Dedifferentiated amniotic fluid mesenchymal stem cell (primary cell): ENCODE measurements around the gene TMX2.
A peak's percentile ranks its signal among the peaks of the same experiment; 100 is the strongest.
"Not testable (repeated sequence)": the region's sequence is repeated elsewhere in the genome, so short reads cannot be mapped to it uniquely, and the experiment has no call there.

Experiments used
- DNase-seq: peaks from one replicate; pipeline ENCODE4 v3.0.0-alpha.2; 2016; ENCODE audit errors: extremely low spot score

Gene TMX2

DNA sequence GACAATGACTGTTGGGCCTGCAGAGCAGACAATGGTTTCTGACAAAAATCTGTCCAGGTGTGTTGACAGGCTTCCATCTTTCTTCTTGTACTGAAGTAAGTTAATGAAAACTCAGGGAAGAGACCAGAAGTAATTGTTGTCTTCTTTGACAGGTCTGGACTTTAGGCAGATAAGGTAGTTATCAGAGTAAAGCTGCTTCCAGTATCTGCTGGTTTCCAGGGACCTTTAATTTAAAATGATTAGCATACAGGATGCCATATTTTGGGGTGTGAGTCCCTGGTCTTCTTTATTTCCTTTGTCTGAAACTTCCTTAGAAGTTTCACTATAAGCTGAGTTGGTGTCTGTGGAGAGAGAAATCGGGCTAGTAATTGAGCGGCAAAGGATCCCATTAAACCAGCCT is 1.4 kb downstream of the TMX2 start:
- no peak for DNase-seq

GRCh38 chr11:57716726-57717125 is 4.3 kb downstream of the TMX2 start:
- not testable (repeated sequence) for DNase-seq

- DNase-seq: no peak
Measured at GRCh38 chr11:57727185-57727584, 14.8 kb downstream of the TMX2 start.

- no peak for DNase-seq
Measured at GRCh38 chr11:57728829-57729228, 16.4 kb downstream of the TMX2 start.

- DNase-seq: no peak
Measured at GRCh38 chr11:57729479-57729878, 17.1 kb downstream of the TMX2 start.

DNA sequence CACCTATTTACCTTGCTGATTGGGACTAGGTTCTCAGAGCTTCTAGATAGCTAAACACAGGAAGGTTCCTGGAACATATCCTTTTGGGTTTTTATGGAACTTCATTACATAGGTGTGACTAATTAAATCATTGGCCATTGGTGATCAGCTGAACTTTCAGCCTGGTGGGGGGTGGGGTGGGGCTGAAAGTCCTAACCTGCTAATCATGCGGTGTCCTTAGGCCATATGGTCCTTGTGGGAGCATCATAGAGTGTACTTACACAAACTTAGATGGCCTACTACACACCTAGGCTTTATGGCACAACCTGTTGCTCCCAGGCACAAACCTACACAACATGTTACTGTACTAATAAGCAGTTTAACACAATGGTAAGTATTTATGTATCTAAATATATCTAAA is 20.3 kb downstream of the TMX2 start:
- no peak for DNase-seq

DNA sequence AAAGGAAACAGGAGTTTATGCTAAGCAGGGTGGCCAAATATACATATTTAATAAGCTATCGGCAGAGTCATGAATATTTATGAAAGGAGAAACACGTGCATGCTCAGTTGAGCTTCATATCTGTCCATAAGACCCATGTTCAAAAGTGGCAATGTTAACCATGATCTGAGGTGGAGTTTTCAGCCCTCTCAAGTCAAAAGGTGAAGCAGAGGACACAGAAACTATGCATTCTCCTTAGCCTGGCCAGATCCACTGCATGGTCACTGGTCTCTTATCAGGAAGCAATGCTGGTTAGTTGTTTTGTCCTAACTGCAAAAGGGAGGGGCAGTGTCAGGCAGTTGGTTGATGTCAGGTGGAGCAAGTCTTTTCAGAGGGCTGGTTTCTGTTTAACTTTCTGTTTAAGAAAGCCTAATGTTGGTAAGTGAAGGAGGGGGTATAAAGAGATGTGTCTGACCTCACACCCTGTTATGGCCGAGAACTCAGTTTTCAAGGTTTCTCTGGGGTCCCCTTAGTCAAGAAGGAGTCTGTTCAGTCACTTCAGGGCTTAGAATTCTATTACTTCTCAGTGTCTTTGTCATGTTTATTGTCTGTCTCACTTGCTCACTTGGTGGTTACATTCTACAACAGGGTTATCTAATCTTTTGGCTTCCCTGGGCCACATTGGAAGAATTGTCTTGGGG is 23.4 kb downstream of the TMX2 start:
- DNase-seq: no peak

DNA sequence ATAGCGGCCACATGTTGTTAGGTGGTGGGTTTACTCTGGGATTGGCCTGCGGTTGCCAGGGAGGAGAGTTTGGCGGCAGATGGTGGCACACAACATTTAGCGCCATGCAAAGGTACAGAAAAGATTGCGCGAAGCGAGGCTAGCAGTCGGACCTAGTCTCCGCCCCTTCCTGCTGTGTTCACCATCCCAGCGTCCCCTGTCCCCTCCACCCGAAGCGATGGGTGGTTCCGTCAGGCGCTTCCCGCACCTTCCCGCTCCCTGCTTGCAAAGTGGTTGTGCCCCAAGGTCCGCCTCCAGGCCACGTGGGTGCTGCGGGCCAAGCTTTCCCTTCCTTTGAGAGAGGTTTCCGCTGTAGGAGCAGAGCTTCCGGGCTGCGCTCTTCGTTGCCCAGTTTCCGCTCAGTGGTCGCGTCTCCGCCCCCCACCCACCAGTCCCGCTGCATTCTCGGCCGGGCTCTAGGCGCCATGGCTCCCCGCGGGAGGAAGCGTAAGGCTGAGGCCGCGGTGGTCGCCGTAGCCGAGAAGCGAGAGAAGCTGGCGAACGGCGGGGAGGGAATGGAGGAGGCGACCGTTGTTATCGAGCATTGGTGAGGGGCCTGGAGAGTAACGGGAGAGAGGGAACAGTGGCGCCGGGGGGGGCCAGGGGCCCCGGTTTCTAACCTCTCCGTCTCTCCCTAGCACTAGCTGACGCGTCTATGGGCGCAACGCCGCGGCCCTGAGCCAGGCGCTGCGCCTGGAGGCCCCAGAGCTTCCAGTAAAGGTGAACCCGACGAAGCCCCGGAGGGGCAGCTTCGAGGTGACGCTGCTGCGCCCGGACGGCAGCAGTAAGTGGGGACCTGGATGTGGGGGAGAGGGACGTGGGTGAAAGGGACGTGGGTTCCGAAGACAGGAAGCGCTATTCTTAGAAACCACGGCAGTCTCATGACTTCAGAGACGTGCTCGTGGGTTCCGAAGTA is 29.0 kb downstream of the TMX2 start, which contains the start of gene SELENOH:
Gene SELENOH (plus strand): TSS at position 360 of the 955 bp plus-strand sequence. CDS start 105 bp downstream, at position 465.
- peak; percentile 95 for DNase-seq

- no peak for DNase-seq
Measured at GRCh38 chr11:57742087-57742452, 29.7 kb downstream of the TMX2 start.

GRCh38 chr11:57744357-57744756 is 32.0 kb downstream of the TMX2 start:
- DNase-seq: no peak

DNA sequence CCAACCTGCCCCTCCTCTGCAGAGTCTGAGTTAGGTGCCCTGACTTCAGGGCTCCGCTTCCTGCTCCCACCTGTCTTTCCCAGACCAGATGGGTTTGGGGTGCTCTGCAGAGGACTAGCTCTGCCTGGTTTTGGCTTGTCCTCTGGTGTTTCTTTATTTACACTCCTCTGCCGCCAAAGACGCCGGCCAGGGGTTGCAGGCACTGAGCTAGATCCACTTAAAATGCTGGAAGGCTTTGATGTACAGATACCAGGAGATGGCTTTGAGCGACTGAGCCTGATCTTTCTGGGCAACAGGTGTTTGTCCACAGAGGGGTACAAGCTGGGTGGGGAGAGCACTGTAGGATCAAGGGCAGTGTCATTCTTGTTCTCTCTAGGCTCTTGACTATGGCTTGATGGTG is 32.8 kb downstream of the TMX2 start:
- no peak for DNase-seq

DNA sequence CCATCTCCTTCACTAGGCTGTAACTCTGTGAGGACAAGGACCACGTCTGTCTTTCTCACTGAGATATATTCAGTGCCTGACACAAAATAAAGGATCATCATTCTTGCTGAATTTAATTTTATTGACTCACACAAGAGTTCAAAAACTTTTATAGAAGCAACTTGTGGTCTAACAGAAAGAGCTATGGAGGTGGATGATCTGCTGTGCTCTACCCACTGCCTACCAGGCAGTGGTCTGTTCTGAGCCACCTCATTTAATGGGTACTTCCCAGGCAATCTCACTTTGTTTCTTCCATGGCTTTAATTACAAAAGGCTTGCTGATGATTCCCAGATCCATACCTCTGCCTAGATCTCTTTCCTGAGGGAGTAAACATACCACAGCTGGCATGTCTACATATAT is 34.5 kb downstream of the TMX2 start:
- no peak for DNase-seq

DNA sequence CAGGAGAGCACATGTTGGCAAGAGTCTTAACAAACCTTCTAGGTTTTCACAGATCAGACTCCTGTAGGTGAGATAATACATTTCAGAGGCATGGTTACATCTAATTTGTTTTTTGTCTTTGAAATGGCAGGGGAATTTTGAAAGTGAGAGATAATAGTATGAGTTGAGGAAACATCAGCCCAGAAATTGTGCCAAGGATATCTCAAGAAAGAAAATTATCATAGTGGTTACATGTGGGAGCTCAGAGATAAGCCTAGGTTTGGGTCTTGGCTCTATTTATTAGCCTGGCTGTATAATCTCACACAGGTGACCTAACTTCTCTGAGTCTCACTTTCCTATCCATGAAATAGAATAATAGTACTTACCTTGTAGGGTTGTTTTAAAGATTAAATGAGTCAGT is 38.8 kb downstream of the TMX2 start:
- DNase-seq: no peak

DNA sequence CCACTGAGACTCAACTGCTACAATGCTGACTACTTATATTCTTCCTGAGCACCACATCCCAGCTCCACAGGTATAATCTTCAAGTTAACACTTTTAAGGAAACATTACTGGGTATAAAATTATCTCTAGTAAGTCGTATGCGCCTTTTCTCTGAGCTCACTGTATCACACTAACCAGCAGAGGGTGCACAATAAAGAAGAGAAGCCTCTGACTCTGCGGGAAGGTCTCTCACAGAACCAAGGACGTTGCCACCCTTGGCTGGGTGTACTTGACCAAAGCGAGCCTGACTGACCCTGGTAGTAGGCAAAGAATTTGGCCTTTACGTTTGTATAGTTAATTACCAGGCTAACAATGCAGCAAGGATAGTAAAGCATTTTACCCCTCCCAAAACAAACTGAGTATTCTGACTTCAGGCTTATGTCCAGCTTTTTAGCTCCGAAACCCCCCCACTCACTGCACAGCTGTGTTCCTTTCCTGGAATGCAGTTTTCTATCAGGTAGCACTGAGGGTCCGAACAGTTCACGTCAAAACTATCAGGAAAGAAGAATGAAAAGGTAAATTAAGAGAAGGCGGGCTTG is 39.4 kb downstream of the TMX2 start, which contains the start of gene BTBD18:
Gene BTBD18 (minus strand): TSS at position 144 of the 578 bp plus-strand sequence. CDS start 631 bp downstream, outside the sequence.
- peak; percentile 44 for DNase-seq

DNA sequence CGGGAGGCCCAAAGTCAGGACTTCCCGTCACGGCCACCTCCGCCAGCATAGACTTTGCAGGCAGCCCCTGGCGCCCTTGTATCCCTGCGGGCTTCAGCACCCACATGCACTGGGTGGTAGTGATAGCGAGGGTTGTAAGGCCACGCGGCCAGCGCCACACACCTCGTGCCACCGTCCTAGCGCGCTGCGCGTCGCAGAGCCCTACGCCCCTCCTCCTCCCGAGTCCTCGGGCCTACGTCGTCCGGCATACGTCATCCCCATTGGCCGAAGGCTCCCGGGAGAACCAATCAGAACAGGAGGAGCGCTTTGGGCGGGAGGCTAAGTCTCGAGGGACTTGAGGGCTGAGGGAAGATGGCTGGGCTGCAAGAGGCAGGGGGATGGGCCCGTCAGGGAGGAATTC is 40.6 kb downstream of the TMX2 start:
- no peak for DNase-seq

DNA sequence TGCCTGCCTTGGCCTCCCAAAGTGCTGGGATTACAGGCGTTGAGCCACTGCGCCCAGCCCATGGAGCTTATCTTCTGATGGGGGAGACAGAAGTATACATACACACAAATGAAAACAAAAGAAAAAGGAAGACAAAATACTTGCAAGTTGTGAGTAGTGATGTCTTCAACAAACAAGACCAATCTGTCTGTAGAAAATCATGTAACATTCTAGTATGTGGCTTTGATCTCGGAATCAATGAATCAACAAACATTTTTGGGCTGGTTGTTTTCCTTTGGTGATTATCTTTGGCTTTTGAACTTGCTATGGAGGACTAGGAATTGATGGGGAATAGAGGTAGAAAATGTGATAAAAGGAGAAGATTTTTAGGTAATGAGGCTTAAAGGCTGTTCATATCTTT is 45.8 kb downstream of the TMX2 start:
- DNase-seq: no peak

GRCh38 chr11:57761301-57762234 is 49.2 kb downstream of the TMX2 start, which contains the start of gene CTNND1:
Gene CTNND1 (plus strand): TSS chr11:57761802. CDS start chr11:57791479, 29,677 bp downstream.
- peak; percentile 99 for DNase-seq

DNA sequence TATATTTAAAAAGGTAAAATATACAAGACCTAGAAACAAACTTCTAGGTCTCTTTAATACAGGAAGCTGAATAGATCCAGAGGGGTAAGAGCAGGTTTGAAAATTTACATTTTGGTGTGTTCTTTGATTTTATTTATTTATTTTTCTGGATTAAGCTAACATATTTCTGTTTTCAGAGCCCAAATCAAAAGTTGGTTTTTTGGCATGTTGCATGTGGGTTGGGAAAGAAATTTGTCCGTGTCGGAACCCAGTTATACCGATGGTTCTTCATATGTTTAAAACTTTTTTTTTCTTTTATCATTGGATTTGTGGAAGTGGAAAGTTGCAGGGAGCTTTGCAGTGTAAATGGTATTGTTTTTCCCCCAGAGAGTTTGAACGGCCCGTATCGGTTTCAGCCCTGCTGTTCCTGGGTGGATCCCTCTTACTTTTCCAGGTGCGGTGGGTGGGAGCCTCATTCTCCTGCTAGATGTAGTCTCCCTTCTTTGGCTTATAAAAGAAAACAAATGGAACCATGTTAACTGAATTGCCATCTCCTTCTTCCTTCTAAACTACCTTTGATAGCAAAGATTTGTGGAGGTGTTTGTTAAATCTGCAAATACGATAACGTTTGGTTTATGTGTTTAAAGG is 50.0 kb downstream of the TMX2 start:
- no peak for DNase-seq

DNA sequence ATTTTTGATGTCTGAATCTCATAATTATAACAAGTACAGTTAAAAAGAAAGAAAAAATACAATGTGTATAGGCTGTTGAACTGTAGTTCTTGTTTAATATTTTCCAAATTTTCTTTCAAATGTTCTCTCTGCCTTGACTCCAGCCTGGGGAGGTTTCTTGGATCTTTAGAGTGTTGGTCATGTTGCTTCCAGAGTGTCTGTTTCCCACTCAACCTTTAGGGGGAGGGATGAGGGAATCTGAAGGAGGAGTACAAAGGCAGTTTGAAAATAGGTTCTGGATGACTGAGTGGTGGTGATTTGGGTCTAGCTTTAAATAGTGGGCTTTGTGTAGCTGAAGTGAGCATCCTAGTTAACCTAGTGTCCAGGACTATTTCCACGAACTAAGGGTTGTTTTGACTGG is 51.2 kb downstream of the TMX2 start:
- peak; percentile 56 for DNase-seq

- DNase-seq: no peak
Measured at GRCh38 chr11:57764021-57764420, 51.6 kb downstream of the TMX2 start.

DNA sequence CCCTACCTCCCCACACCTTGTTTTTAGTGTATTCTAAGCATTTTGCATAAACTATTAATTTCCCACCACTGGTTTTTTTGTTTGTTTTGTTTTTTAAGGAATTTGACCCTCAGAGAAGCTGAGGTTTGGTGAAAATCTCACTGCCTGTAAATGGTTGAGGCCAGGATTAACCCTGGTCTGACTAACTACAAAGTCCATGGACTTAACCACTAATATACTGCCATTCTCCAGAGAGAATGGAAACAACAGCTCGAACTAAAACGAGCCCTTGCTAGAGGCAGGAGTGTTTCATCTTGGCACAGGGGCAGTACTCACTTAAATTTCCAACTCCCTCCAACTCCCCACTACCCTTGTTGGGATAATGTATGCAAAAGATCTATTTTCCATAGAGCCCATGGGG is 52.2 kb downstream of the TMX2 start:
- DNase-seq: no peak
